Endothelial cell (in vitro differentiated cells): ENCODE results near the gene TAF1B. TPM values are rescaled to one million over a fixed set of nuclear protein-coding genes. Genes with fewer than 3 reads are reported as not detected.

Experiments
- DNase-seq: peaks from one replicate; pipeline ENCODE4 v3.0.0; 2021; ENCODE audit warnings: low spot score
- H3K27ac Mint-ChIP-seq: one replicate; pipeline ENCODE4 v1.8.0; 2021; ENCODE audit warnings: mixed read lengths, inconsistent platforms; ENCODE audit not compliant: unreplicated experiment
- H3K27me3 Mint-ChIP-seq: one replicate; pipeline ENCODE4 v1.8.0; 2021; ENCODE audit warnings: mild to moderate bottlenecking, moderate library complexity, mixed read lengths, inconsistent platforms; ENCODE audit not compliant: unreplicated experiment
- H3K36me3 Mint-ChIP-seq: one replicate; pipeline ENCODE4 v1.8.0; 2021; ENCODE audit warnings: mild to moderate bottlenecking, low read depth, mixed read lengths, inconsistent platforms; ENCODE audit not compliant: unreplicated experiment
- H3K4me1 Mint-ChIP-seq: one replicate; pipeline ENCODE4 v1.8.0; 2021; ENCODE audit warnings: mild to moderate bottlenecking, mixed read lengths, inconsistent platforms; ENCODE audit not compliant: unreplicated experiment
- H3K4me3 Mint-ChIP-seq: one replicate; pipeline ENCODE4 v1.8.0; 2021; ENCODE audit warnings: mild to moderate bottlenecking, mixed read lengths, inconsistent platforms; ENCODE audit not compliant: unreplicated experiment
- H3K9me3 Mint-ChIP-seq: one replicate; pipeline ENCODE4 v1.8.0; 2021; ENCODE audit warnings: mixed read lengths, inconsistent platforms; ENCODE audit not compliant: unreplicated experiment
- total RNA-seq: library from RNA; stranded (reverse); fragmentation: NEBNext Ultra II Directional; extraction: Animal tissue kit (Norgen Biotek cat#: 25700); gene quantifications from one replicate; pipeline ENCODE4 v1.2.1, GENCODE V29; 2021; ENCODE audit not compliant: unreplicated experiment
- TF ChIP-seq, protein P1 (sequence below): fragments of 200-600 bp; sonication (generic); IDR thresholded peaks from one replicate; pipeline ENCODE4 v1.5.0; 2021; ENCODE audit warnings: antibody characterized with exemption; ENCODE audit not compliant: unreplicated experiment

The TAF1B gene
- total RNA-seq, 1 donor from 2014 or later = 19.5 TPM

DNA sequence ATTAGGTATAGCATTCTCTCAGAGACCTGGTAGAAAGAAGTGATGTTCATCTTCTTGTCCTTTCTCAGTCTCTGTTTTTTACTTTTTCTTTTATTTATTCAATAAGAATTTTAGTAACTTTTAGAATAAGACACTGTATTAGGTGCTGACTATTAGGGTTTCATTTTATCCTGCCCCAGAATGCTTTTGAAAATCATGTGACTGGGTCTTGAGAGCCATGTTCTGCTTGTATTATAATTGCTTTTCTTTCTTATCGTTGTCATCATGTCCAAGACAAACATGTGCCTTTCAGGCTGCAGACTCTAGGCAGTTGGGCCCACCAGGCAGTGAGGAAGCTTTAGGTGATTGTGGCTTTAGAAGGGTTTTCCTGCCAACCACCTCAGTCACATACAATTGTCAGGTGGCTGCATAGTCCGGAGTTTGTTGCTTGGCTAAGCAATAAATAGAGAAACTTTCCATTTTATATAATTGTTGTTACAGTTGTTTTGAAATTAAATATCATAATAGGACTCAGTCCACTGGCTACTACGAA is 123.3 kb downstream of the TAF1B start:
- H3K27ac Mint-ChIP-seq = no peak overlapping the region
- DNase-seq = no peak
- H3K4me1 Mint-ChIP-seq = no peaks in the 10 kb centered on the region
- TF ChIP-seq, protein P1, sequence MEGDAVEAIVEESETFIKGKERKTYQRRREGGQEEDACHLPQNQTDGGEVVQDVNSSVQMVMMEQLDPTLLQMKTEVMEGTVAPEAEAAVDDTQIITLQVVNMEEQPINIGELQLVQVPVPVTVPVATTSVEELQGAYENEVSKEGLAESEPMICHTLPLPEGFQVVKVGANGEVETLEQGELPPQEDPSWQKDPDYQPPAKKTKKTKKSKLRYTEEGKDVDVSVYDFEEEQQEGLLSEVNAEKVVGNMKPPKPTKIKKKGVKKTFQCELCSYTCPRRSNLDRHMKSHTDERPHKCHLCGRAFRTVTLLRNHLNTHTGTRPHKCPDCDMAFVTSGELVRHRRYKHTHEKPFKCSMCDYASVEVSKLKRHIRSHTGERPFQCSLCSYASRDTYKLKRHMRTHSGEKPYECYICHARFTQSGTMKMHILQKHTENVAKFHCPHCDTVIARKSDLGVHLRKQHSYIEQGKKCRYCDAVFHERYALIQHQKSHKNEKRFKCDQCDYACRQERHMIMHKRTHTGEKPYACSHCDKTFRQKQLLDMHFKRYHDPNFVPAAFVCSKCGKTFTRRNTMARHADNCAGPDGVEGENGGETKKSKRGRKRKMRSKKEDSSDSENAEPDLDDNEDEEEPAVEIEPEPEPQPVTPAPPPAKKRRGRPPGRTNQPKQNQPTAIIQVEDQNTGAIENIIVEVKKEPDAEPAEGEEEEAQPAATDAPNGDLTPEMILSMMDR = no peak
- H3K4me3 Mint-ChIP-seq = no peak overlapping the region
- no peaks in the 10 kb centered on the region for H3K36me3 Mint-ChIP-seq
- H3K27me3 Mint-ChIP-seq = no peaks in the 10 kb centered on the region
- H3K9me3 Mint-ChIP-seq = no peaks in the 10 kb centered on the region

DNA sequence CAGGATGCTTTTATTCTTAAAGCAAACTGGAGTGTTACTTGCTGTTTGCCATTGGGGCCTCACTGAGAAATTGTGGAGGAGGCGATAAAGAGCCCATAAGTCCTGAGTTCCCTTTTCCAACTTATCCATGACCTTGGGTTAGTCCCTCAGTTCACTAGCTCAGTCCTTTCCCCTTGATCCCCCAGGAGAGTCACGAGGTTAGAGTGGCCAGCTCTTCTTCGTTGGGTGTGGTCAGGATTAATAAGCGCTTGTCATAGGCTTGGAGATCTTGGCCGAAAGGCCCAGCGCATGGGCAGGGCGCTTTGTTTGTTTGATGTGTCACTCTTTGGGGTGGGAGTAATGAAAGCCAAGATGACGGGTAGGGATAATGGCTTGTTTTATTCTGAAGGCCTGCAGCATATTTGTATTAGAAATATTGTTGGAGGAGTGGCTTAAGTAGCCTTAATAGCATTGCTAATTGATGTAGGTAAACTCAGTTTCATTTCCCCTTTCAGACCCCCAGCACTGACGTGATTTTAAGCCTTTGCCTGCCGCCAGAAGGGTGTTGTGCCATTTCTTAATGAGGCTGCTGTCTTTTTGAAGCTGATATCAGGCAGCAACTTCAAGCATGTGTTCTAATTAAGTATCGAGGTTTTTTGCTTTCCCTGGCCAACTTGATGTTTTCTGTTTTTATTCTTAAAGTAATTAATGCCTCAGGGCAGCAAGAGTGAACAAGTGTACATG is 123.9 kb downstream of the TAF1B start:
- DNase-seq = no peak
- H3K27ac Mint-ChIP-seq = no peak overlapping the region
- TF ChIP-seq, protein P1 = no peak
- H3K9me3 Mint-ChIP-seq = no peaks in the 10 kb centered on the region
- H3K36me3 Mint-ChIP-seq = no peaks in the 10 kb centered on the region
- no peaks in the 10 kb centered on the region for H3K27me3 Mint-ChIP-seq
- no peaks in the 10 kb centered on the region for H3K4me1 Mint-ChIP-seq
- no peak overlapping the region for H3K4me3 Mint-ChIP-seq

DNA sequence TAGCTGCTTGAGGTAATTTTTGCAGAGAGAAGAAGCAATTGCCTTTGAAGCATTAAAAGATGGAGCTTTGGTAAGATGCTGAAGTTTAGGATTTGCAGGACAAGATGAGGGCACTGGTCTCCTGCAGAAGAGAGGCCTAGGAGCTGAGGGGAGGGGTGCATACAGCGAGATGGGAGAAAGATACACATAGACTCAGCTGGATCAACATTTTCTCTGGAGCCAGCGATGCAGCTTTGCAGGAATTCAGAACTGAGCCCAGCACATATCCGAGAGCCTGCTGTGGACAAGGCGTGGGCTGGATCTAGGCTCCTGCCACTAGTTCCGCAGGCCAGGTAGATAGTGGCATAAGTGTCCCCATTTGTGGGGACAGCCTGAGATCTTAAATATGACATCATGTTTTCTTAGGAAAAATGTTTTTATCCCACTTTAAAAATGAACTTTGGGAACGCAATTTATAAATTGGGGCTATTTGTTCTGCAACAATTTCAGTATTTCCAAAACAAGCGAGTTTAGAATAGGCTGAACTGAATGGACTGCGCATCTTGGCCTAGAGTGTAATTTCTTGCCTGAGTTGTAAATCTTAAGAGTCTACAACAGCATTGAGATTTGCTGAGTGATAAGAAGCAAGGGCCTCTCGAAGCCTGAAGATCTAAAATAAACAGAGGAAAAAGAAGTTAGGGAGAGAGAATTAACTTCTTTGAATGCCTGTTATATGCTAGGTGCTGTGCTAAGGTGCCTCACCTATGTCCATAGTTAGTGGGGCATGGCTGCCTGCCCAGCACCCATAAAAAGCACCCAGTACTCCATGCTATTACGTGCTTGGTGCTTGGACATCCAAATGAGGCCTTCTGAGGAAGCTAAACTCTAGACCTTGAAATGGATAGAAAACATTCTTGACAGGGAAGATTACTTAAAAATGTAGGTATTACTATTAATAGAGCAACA is 125.6 kb downstream of the TAF1B start:
- Mint-ChIP-seq H3K27ac (no peak overlapping the region), H3K9me3 (no peaks in the 10 kb centered on the region)

DNA sequence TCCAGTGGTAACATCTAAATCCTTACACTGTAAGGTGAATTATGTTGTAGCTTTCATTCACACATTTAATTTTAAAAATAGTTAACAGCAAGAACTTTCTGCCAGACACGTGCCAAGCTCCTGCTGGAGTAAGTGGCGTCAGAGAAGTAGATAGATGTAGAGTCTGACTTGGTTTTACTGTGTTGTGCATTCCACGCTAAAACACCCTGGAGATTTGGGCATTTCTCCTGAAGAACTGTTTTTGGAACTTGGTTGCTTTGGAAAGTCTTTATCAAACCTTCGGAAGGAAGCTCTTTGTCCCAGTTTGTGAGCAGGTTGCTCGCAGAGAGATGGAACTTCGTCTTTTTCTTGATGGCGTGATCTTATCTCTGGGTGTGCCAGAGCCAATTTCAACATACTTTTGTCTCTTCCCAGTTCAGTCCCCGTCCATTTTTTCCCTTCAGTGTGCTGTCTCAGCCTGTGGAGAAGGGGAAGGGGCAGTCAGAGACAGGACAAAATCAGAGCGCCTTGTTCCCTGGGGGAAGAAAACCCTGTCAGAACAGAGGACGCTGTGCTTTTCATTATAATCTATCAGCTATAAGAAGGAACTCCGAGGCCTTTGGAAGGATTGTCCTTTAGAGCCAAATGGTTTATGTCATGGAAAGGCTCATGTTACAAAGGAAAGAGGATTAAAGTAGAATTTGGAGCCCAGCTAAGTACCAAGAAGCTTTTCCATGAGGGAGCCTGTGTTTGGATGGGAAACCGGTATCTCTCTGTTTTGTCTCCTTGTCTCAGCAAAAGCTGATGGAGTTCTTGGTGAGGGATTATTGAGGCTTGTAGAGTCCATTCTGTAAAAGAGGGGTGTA is 127.1 kb downstream of the TAF1B start:
- Mint-ChIP-seq H3K4me1 (no peaks in the 10 kb centered on the region), H3K9me3 (no peaks in the 10 kb centered on the region), H3K36me3 (no peaks in the 10 kb centered on the region), H3K27ac (no peak overlapping the region), H3K4me3 (no peak overlapping the region), H3K27me3 (no peaks in the 10 kb centered on the region)
- no peak for DNase-seq
- TF ChIP-seq, protein P1 = no peak

More for the DNA sequence above, 125.6 kb downstream of the TAF1B start:
- Mint-ChIP-seq H3K36me3 (no peaks in the 10 kb centered on the region), H3K27me3 (no peaks in the 10 kb centered on the region), H3K4me3 (no peak overlapping the region), H3K4me1 (no peaks in the 10 kb centered on the region)
- DNase-seq = no peak
- TF ChIP-seq, protein P1 = no peak
